Peyer's patch (tissue), 4 donors: Measurements from ENCODE around the gene TRERF1. TPM values are rescaled to one million over a fixed set of nuclear protein-coding genes. Genes with fewer than 3 reads are reported as not detected.

Experiments used
- DNase-seq, 3 donors: peaks; one replicate each; pipeline ENCODE4 v3.0.0-alpha.2; 2017 to 2019
- H3K27ac ChIP-seq, 4 donors: fragments of 200-600 bp; sonication (generic); one replicate each; pipeline ENCODE4 v1.5.1; 2016 to 2019
- H3K27me3 ChIP-seq, 2 donors: fragments of 200-600 bp; sonication (generic); one replicate each; pipeline ENCODE4 v1.5.1; 2019
- H3K36me3 ChIP-seq, 3 donors: fragments of 200-600 bp; sonication (generic); one replicate each; pipeline ENCODE4 v1.5.1; 2016 to 2019
- H3K4me1 ChIP-seq, 4 donors: fragments of 200-600 bp; sonication (generic); one replicate each; pipeline ENCODE4 v1.5.1; 2016 to 2019
- H3K4me3 ChIP-seq, 4 donors: fragments of 200-600 bp; sonication (generic); 1 replicate in 3 of 4; 2 replicates in 1 of 4; pipeline ENCODE4 v1.5.1; 2016 to 2019; ENCODE audit warnings: mild to moderate bottlenecking in 1 of 4
- H3K9me3 ChIP-seq, 4 donors: fragments of 200-600 bp; sonication (generic); one replicate each; pipeline ENCODE4 v1.5.1; 2016 to 2019; ENCODE audit warnings: mild to moderate bottlenecking in 1 of 4
- POLR2A ChIP-seq, 2 donors: fragments of 450-650 bp; IDR thresholded peaks; one replicate each; pipeline ENCODE4 v1.5.1; 2017; ENCODE audit warnings: antibody characterized with exemption in 2 of 2, mild to moderate bottlenecking in 2 of 2, moderate library complexity in 2 of 2
- total RNA-seq, 4 donors: library from RNA; depleted of rRNA; stranded (reverse); fragments of >200 nt; gene quantifications; one replicate each; pipeline ENCODE4 v1.1.0, GENCODE V29; 2016
- TF ChIP-seq, protein P1 (sequence below), 6 experiments: fragments of 450-650 bp in 4 of 6; fragments of 200-600 bp in 2 of 6; sonication (generic) in 1 of 6; IDR thresholded peaks; one replicate each; pipeline ENCODE4 v1.5.1; 2017 to 2019; ENCODE audit warnings: antibody characterized with exemption in 6 of 6, mild to moderate bottlenecking in 3 of 6, moderate library complexity in 1 of 6

The TRERF1 gene
- total RNA-seq, 4 donors from 2014 or later = 4.6 to 28.1 (median 8.5) TPM

DNA sequence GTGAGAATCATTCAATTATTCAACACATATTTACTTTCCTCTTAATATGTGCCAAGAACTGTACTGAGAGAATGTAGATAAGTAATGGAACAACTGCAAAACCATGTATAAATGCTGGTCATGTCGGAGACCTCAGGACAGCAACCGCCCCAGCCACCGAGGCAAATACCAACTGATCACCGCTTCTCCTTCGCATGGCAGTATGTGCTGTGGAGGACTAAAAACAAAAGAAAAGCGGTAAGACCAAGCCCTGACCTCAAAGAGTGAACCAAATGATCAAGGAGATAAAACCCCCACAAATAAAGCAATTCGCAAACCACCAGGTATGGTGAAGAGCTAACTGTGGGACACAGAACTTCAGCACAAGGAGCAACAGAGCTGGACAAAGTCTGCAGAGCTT is 104.3 kb downstream of the TRERF1 start:
- H3K27ac ChIP-seq = no peak overlapping the region
- H3K4me3 ChIP-seq = no peak overlapping the region
- peak in 1 of 3 donors; percentile 18 for DNase-seq
- H3K4me1 ChIP-seq = no peaks in the 10 kb centered on the region
- H3K9me3 ChIP-seq = no peaks in the 10 kb centered on the region
- no peaks in the 10 kb centered on the region for H3K36me3 ChIP-seq
- no peaks in the 10 kb centered on the region for H3K27me3 ChIP-seq
- TF ChIP-seq, protein P1, sequence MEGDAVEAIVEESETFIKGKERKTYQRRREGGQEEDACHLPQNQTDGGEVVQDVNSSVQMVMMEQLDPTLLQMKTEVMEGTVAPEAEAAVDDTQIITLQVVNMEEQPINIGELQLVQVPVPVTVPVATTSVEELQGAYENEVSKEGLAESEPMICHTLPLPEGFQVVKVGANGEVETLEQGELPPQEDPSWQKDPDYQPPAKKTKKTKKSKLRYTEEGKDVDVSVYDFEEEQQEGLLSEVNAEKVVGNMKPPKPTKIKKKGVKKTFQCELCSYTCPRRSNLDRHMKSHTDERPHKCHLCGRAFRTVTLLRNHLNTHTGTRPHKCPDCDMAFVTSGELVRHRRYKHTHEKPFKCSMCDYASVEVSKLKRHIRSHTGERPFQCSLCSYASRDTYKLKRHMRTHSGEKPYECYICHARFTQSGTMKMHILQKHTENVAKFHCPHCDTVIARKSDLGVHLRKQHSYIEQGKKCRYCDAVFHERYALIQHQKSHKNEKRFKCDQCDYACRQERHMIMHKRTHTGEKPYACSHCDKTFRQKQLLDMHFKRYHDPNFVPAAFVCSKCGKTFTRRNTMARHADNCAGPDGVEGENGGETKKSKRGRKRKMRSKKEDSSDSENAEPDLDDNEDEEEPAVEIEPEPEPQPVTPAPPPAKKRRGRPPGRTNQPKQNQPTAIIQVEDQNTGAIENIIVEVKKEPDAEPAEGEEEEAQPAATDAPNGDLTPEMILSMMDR (IDR thresholded peaks at IDR 0.05) = no peak
- TF ChIP-seq POLR2A (IDR thresholded peaks at IDR 0.05) = no peak

DNA sequence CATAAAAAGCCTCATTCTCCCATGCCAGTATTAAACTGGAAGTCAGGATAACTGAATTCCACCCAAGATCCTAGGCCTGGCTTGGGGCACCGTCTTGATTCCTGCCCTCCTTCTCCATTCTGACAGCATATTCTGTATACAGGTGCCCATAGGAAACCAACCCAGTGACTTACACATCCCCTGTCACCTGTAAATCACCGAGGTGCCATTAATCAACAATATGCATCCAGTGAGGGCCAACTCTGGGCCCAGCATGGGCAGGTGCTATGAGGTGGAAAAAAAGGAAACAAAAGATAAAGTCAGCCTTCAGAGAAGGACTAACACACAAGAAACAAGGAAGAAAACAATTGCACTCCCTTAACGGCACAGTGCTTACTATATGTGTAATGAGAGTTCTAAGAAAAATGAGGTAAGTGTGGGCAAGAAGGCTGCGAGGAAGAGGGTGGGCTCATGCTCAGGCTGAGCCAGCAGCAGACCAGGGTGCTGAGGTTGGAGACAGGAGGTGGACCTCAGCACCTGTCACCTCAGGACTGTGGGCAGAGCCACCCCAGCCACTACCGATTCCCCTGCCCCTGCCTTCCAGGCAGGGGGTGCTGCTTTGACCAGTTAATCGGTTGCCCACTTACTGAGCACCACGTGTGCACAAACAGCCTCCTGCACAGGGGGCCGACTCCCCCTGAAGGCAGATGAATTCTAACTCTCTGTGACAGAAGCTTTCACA is 105.9 kb downstream of the TRERF1 start:
- H3K4me1 ChIP-seq = no peaks in the 10 kb centered on the region
- no peak for TF ChIP-seq POLR2A (IDR thresholded peaks at IDR 0.05)
- TF ChIP-seq, protein P1 (IDR thresholded peaks at IDR 0.05) = no peak
- H3K27me3 ChIP-seq = no peaks in the 10 kb centered on the region
- no peaks in the 10 kb centered on the region for H3K36me3 ChIP-seq
- no peak overlapping the region for H3K4me3 ChIP-seq
- no peak overlapping the region for H3K27ac ChIP-seq
- no peaks in the 10 kb centered on the region for H3K9me3 ChIP-seq
- peak in 1 of 3 donors; percentile 39 for DNase-seq

DNA sequence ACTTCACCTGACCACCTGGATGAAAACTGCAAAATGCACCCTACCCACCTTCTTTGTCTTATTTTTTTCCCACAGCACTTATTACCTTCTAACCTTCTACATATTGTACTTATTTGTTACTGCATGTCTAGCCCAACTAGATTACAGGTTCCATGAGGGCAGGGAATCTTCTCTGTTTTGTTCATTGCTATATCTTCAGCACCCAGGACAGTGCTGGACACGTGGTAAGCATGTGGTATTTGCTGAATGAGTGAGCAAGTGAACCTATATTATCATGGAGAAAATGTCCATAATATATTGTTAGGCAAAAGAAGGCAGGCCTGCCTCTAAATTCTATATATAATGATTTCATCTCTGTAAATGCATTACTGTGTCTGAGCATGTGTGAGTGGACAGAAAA is 107.0 kb downstream of the TRERF1 start:
- TF ChIP-seq, protein P1 (IDR thresholded peaks at IDR 0.05) = no peak
- no peak for TF ChIP-seq POLR2A (IDR thresholded peaks at IDR 0.05)
- Histone ChIP-seq H3K27me3 (no peaks in the 10 kb centered on the region), H3K27ac (no peak overlapping the region), H3K4me1 (no peaks in the 10 kb centered on the region), H3K9me3 (no peaks in the 10 kb centered on the region), H3K4me3 (no peak overlapping the region), H3K36me3 (no peaks in the 10 kb centered on the region)
- no peak for DNase-seq

DNA sequence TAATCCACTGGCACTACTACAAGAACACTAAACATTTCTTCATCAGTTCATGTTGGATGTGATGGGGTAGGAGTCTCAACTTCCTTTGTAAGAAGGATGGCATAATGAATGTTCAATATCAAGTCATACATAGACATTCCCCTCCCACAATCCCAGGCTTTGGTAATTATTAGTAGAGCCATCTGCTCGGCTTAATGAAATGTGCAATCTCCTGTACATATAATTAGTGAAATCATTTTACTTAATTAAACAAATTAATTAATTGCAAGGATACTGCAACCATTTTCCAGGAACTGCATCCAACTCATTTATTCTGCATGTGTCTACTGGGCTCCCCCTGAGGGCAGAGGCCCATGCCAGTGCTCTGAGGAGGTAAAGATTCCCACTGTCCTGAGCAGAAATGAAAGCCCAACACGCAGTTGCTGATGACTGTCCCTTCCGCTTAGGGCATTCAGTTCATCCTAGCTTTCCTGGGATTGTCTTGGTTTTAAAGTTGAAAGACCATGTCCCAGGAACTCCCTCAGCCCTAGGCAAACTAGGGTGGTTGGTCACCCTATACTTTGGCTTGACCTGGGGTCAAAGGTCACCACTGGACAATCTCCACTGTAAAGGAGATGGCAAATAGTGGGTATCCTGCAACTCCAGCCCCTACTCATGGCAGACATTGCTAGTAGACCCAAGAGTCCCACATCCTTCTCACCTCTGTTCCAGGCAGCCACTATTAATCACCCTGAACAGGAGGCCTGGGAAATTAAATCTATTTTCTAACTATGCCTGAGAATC is 109.8 kb downstream of the TRERF1 start:
- H3K4me1 ChIP-seq = peaks cover 0 to 13% (median 0%) of the 10 kb centered on the region in 4 donors
- no peaks in the 10 kb centered on the region for H3K27me3 ChIP-seq
- no peaks in the 10 kb centered on the region for H3K36me3 ChIP-seq
- TF ChIP-seq, protein P1 (IDR thresholded peaks at IDR 0.05) = no peak
- TF ChIP-seq POLR2A (IDR thresholded peaks at IDR 0.05) = no peak
- peak in 1 of 3 donors; percentile 28 for DNase-seq
- H3K9me3 ChIP-seq = no peaks in the 10 kb centered on the region
- H3K27ac ChIP-seq = no peak overlapping the region
- H3K4me3 ChIP-seq = no peak overlapping the region

DNA sequence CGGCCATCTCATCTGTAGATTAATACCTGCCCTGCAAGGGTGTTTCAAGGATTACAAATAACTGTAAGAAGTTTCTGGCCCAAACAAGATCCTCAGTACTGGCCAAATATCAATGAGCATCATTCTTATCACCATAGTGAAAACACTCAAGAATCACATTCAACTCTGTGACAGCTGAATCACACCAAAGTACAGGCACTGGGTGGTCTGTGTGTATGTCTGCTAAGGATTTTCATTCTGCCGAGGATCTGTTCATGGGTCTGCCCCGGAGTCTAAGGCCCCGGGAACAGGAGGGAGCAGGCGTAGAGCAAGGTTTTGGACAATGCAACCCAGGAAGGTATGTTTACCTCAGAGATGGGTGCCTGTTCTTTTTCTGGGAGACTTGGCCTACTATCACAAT is 110.5 kb downstream of the TRERF1 start:
- no peaks in the 10 kb centered on the region for H3K36me3 ChIP-seq
- DNase-seq = peak in 1 of 3 donors; percentile 18
- H3K4me3 ChIP-seq = no peak overlapping the region
- no peaks in the 10 kb centered on the region for H3K9me3 ChIP-seq
- H3K27me3 ChIP-seq = no peaks in the 10 kb centered on the region
- TF ChIP-seq POLR2A (IDR thresholded peaks at IDR 0.05) = no peak
- TF ChIP-seq, protein P1 (IDR thresholded peaks at IDR 0.05) = no peak
- peaks cover 0 to 13% (median 0%) of the 10 kb centered on the region in 4 donors for H3K4me1 ChIP-seq
- no peak overlapping the region for H3K27ac ChIP-seq
